ENCODE results near the gene FAM162A. TPM values are rescaled to one million over a fixed set of nuclear protein-coding genes. Genes with fewer than 3 reads are reported as not detected.

FAM162A gene
- total and polyA plus RNA-seq, 10 donors = 9.3 to 57.1 (median 25.8) TPM

GRCh38 chr3:122395582-122395981, 11.6 kb downstream of the FAM162A start:
- Histone ChIP-seq H3K27me3 (replicated peaks in 1 of 7) (no peaks in the 10 kb centered on the region), H3K27ac (no peak overlapping the region), H3K36me3 (peaks cover 0 to 9% (median 0%) of the 10 kb centered on the region in 6 donors), H3K4me3 (no peak overlapping the region), H3K9me3 (no peaks in the 10 kb centered on the region), H3K4me1 (peaks cover 0 to 9% (median 0%) of the 10 kb centered on the region in 6 donors)
- WGBS, 5 donors = 63 to 66% (median 64%) methylated on average over 3 of the region's 3 CpGs
- TF ChIP-seq POLR2AphosphoS5 (IDR thresholded peaks at IDR 0.05) (no peak), POLR2A (IDR thresholded peaks at IDR 0.05) (no peak), CTCF (IDR thresholded peaks at IDR 0.05 in 8 of 11, conservative IDR thresholded peaks at IDR 0.05 in 3 of 11) (no peak)
- DNase-seq = no peak
- intact Hi-C loops (cut with DNase I; ENCODE audit: low total_unique reads) = no loop called here

GRCh38 chr3:122396511-122396910, 12.5 kb downstream of the FAM162A start:
- Histone ChIP-seq H3K4me3 (no peak overlapping the region), H3K36me3 (peaks cover 0 to 9% (median 0%) of the 10 kb centered on the region in 6 donors), H3K27ac (no peak overlapping the region), H3K4me1 (peaks cover 0 to 9% (median 0%) of the 10 kb centered on the region in 6 donors), H3K27me3 (replicated peaks in 1 of 7) (no peaks in the 10 kb centered on the region), H3K9me3 (no peaks in the 10 kb centered on the region)
- TF ChIP-seq POLR2AphosphoS5 (IDR thresholded peaks at IDR 0.05) = no peak
- no peak for TF ChIP-seq CTCF (IDR thresholded peaks at IDR 0.05 in 8 of 11, conservative IDR thresholded peaks at IDR 0.05 in 3 of 11)
- TF ChIP-seq POLR2A (IDR thresholded peaks at IDR 0.05) = no peak
- no peak for DNase-seq
- intact Hi-C loops (cut with DNase I; ENCODE audit: low total_unique reads) = no loop called here

- DNase-seq = no peak
- WGBS, 5 donors = 86 to 100% (median 93%) methylated on average over 1 of the region's 1 CpG
- Histone ChIP-seq H3K9me3 (no peaks in the 10 kb centered on the region), H3K27ac (no peak overlapping the region), H3K36me3 (peaks cover 0 to 9% (median 0%) of the 10 kb centered on the region in 6 donors), H3K4me1 (peaks cover 0 to 9% (median 0%) of the 10 kb centered on the region in 6 donors), H3K4me3 (no peak overlapping the region), H3K27me3 (replicated peaks in 1 of 7) (no peaks in the 10 kb centered on the region)
- intact Hi-C loops (cut with DNase I; ENCODE audit: low total_unique reads) = no loop called here
- TF ChIP-seq POLR2A (IDR thresholded peaks at IDR 0.05) (no peak), CTCF (IDR thresholded peaks at IDR 0.05 in 8 of 11, conservative IDR thresholded peaks at IDR 0.05 in 3 of 11) (no peak), POLR2AphosphoS5 (IDR thresholded peaks at IDR 0.05) (no peak)
These were observed 13.2 kb downstream of the FAM162A start for GRCh38 chr3:122397201-122397600.

- intact Hi-C loops (cut with DNase I; ENCODE audit: low total_unique reads) = no loop called here
- H3K4me1 ChIP-seq = no peaks in the 10 kb centered on the region
- no peak overlapping the region for H3K27ac ChIP-seq
- H3K36me3 ChIP-seq = peaks cover 0 to 19% (median 8%) of the 10 kb centered on the region in 6 donors
- H3K4me3 ChIP-seq = no peak overlapping the region
- TF ChIP-seq CTCF (IDR thresholded peaks at IDR 0.05 in 8 of 11, conservative IDR thresholded peaks at IDR 0.05 in 3 of 11) (no peak), POLR2AphosphoS5 (IDR thresholded peaks at IDR 0.05) (no peak), POLR2A (IDR thresholded peaks at IDR 0.05) (no peak)
- DNase-seq = no peak
- 90 to 99% (median 97%) methylated on average over 2 of the region's 2 CpGs for WGBS, 5 donors
- no peaks in the 10 kb centered on the region for H3K9me3 ChIP-seq
- no peaks in the 10 kb centered on the region for H3K27me3 ChIP-seq (replicated peaks in 1 of 7)
These were observed 14.9 kb downstream of the FAM162A start for GRCh38 chr3:122398920-122399319.

Data from spleen (tissue), 11 donors.